ENCODE results near the gene PRR13. TPM values are rescaled to one million over a fixed set of nuclear protein-coding genes. Genes with fewer than 3 reads are reported as not detected.

The PRR13 gene
- total and polyA plus RNA-seq, 2 experiments from 2014 or later: 150 to 457 TPM

DNA sequence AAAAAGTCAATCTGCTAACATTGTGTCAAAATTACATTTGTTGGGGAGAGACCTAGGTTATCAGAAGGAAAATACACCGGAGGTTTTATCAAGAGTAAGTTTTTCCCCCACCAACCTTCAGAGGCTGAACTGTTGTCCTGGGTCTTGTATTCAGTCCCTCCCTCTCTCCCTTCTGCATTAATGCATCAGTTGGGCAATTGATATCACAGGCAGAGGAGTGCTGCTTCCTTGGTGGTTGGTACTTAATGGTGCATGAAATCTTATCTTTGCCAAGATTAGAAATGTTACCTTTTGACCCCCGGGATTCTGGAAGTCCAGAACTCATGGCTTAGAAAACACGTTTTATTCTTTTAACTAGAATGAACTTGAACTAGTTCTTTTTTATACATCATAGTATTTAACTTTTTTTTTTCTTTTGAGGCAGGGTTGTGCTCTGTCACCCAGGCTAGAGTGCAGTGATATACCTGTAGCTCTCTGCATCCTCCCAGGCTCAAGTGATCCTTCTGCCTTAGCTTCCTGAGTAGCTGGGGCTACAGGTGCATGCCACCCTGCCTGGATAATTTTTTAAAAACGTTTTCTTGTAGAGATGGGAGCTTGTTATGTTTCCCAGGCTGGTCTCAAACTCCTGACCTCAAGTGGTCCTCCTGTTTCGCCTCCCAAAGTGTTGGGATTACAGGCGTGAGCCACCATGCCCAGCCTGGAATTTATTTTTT, 15.3 kb downstream of the PRR13 start:
- Histone ChIP-seq H3K4me2 (no peak overlapping the region), H2AFZ (no peak overlapping the region), H3K4me3 (no peak overlapping the region), H4K20me1 (ENCODE audit: insufficient read depth, poor library complexity, severe bottlenecking) (peaks cover 90% of the 10 kb centered on the region), H3K27me3 (no peaks in the 10 kb centered on the region), H3K4me1 (ENCODE audit: insufficient read depth) (peaks cover 11% of the 10 kb centered on the region), H3K79me2 (peaks cover 92% of the 10 kb centered on the region), H3K27ac (no peak overlapping the region), H3K9me3 (ENCODE audit: low read depth) (no peaks in the 10 kb centered on the region), H3K9me2 (replicated peaks; ENCODE audit: insufficient read depth) (no peaks in the 10 kb centered on the region), H3K36me3 (replicated peaks; ENCODE audit: insufficient read depth, low read depth) (no peaks in the 10 kb centered on the region)
- WGBS (ENCODE audit: low lambda C conversion rate, missing lambda C conversion rate): 71% methylated on average over 6 of the region's 6 CpGs
- DNase-seq (ENCODE audit: low spot score): no peak
- TF ChIP-seq, protein P1, sequence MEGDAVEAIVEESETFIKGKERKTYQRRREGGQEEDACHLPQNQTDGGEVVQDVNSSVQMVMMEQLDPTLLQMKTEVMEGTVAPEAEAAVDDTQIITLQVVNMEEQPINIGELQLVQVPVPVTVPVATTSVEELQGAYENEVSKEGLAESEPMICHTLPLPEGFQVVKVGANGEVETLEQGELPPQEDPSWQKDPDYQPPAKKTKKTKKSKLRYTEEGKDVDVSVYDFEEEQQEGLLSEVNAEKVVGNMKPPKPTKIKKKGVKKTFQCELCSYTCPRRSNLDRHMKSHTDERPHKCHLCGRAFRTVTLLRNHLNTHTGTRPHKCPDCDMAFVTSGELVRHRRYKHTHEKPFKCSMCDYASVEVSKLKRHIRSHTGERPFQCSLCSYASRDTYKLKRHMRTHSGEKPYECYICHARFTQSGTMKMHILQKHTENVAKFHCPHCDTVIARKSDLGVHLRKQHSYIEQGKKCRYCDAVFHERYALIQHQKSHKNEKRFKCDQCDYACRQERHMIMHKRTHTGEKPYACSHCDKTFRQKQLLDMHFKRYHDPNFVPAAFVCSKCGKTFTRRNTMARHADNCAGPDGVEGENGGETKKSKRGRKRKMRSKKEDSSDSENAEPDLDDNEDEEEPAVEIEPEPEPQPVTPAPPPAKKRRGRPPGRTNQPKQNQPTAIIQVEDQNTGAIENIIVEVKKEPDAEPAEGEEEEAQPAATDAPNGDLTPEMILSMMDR (IDR thresholded peaks at IDR 0.05; ENCODE audit: poor library complexity): no peak

DNA sequence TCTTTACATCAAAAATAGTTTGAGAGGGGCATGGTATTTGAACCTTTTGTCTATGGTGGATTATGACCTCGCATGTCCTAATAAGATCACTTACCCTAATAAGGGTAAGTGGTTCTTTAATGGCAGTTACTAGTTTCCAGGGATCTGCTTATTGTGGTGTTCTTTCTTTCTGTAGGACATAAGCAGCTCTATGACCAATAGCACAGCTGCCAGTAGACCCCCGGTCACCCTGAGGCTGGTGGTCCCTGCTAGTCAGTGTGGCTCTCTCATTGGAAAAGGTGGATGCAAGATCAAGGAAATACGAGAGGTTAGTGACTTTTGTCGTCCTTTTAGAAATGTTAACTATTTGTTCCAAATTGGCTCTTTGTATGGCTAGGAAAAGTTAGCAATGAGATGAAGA, 17.6 kb downstream of the PRR13 start:
- Histone ChIP-seq H3K4me1 (ENCODE audit: insufficient read depth) (peaks cover 8% of the 10 kb centered on the region), H3K9me3 (ENCODE audit: low read depth) (no peaks in the 10 kb centered on the region), H3K79me2 (peaks cover 100% of the 10 kb centered on the region), H2AFZ (no peak overlapping the region), H3K4me2 (no peak overlapping the region), H3K36me3 (replicated peaks; ENCODE audit: insufficient read depth, low read depth) (no peaks in the 10 kb centered on the region), H4K20me1 (ENCODE audit: insufficient read depth, poor library complexity, severe bottlenecking) (peaks cover 98% of the 10 kb centered on the region), H3K27ac (no peak overlapping the region), H3K4me3 (no peak overlapping the region), H3K9me2 (replicated peaks; ENCODE audit: insufficient read depth) (no peaks in the 10 kb centered on the region), H3K27me3 (no peaks in the 10 kb centered on the region)
- no peak for DNase-seq (ENCODE audit: low spot score)
- TF ChIP-seq, protein P1 (IDR thresholded peaks at IDR 0.05; ENCODE audit: poor library complexity): no peak
- no peak for TF ChIP-seq EZH2 (IDR thresholded peaks at IDR 0.05; ENCODE audit: borderline replicate concordance)
- TF ChIP-seq EZH2phosphoT487 (IDR thresholded peaks at IDR 0.05; ENCODE audit: low read depth, severe bottlenecking, unreplicated experiment): no peak
- WGBS (ENCODE audit: low lambda C conversion rate, missing lambda C conversion rate): 88% methylated on average over 4 of the region's 4 CpGs

DNA sequence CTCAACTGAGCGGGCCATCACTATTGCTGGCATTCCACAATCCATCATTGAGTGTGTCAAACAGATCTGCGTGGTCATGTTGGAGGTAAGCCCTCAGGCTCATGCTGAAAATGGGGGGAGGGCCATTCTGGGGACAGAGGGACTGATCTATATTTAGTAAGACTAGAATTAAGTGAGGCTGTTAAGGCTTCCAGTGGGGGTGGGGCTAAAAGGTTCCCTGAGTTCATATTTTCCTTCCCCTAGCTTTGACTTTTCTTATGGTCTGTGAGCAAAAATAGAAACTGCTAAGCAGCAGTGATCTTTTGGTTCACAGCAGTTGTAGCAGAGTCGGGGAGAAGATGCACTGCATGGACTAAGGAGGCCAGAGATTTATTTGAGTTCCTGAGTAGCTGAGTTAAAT, 19.5 kb downstream of the PRR13 start:
- Histone ChIP-seq H3K4me3 (no peak overlapping the region), H4K20me1 (ENCODE audit: insufficient read depth, poor library complexity, severe bottlenecking) (peaks cover 98% of the 10 kb centered on the region), H3K27ac (no peak overlapping the region), H3K79me2 (peaks cover 99% of the 10 kb centered on the region), H3K9me3 (ENCODE audit: low read depth) (no peaks in the 10 kb centered on the region), H3K4me2 (no peak overlapping the region), H3K4me1 (ENCODE audit: insufficient read depth) (no peaks in the 10 kb centered on the region), H3K36me3 (replicated peaks; ENCODE audit: insufficient read depth, low read depth) (no peaks in the 10 kb centered on the region), H3K27me3 (no peaks in the 10 kb centered on the region), H3K9me2 (replicated peaks; ENCODE audit: insufficient read depth) (no peaks in the 10 kb centered on the region), H2AFZ (no peak overlapping the region)
- TF ChIP-seq, protein P1 (IDR thresholded peaks at IDR 0.05; ENCODE audit: poor library complexity): no peak
- TF ChIP-seq EZH2 (IDR thresholded peaks at IDR 0.05; ENCODE audit: borderline replicate concordance): no peak
- TF ChIP-seq EZH2phosphoT487 (IDR thresholded peaks at IDR 0.05; ENCODE audit: low read depth, severe bottlenecking, unreplicated experiment): no peak
- no peak for DNase-seq (ENCODE audit: low spot score)
- 94% methylated on average over 3 of the region's 3 CpGs for WGBS (ENCODE audit: low lambda C conversion rate, missing lambda C conversion rate)
